ENCODE measurements around the gene ANK2.

GRCh38 chr4:113382704-113383103, 333.3 kb downstream of the ANK2 start:
- TF ChIP-seq, protein P1, sequence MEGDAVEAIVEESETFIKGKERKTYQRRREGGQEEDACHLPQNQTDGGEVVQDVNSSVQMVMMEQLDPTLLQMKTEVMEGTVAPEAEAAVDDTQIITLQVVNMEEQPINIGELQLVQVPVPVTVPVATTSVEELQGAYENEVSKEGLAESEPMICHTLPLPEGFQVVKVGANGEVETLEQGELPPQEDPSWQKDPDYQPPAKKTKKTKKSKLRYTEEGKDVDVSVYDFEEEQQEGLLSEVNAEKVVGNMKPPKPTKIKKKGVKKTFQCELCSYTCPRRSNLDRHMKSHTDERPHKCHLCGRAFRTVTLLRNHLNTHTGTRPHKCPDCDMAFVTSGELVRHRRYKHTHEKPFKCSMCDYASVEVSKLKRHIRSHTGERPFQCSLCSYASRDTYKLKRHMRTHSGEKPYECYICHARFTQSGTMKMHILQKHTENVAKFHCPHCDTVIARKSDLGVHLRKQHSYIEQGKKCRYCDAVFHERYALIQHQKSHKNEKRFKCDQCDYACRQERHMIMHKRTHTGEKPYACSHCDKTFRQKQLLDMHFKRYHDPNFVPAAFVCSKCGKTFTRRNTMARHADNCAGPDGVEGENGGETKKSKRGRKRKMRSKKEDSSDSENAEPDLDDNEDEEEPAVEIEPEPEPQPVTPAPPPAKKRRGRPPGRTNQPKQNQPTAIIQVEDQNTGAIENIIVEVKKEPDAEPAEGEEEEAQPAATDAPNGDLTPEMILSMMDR (IDR thresholded peaks at IDR 0.05; ENCODE audit: low read depth, low read length), result no peak
- no peak for TF ChIP-seq MYC (IDR thresholded peaks at IDR 0.05; ENCODE audit: low read depth, low read length)
- TF ChIP-seq MAX (IDR thresholded peaks at IDR 0.05; ENCODE audit: low read depth, low read length), result no peak
- TF ChIP-seq POLR2A (IDR thresholded peaks at IDR 0.05; ENCODE audit: extremely low read depth, insufficient read length), result no peak
